Activated CD4-positive, alpha-beta T cell treated with anti-CD3 and anti-CD28 coated beads for 4 hours (primary cell): ENCODE data around the gene CORO2A.
A peak's percentile ranks its signal among the peaks of the same experiment; 100 is the strongest.

Experiments
- DNase-seq, 2 donors: peaks; one replicate each; pipeline ENCODE4 v3.0.0-alpha.2; 2020

CORO2A gene

GRCh38 chr9:98218562-98219363 lies 26.3 kb upstream of the CORO2A start:
- DNase-seq: no peak

- no peak for DNase-seq
Measured at GRCh38 chr9:98217255-98217654, 24.8 kb upstream of the CORO2A start.

- no peak for DNase-seq
Measured at GRCh38 chr9:98216391-98216790, 24.0 kb upstream of the CORO2A start.

- no peak for DNase-seq
Measured at GRCh38 chr9:98215821-98216220, 23.4 kb upstream of the CORO2A start.

DNA sequence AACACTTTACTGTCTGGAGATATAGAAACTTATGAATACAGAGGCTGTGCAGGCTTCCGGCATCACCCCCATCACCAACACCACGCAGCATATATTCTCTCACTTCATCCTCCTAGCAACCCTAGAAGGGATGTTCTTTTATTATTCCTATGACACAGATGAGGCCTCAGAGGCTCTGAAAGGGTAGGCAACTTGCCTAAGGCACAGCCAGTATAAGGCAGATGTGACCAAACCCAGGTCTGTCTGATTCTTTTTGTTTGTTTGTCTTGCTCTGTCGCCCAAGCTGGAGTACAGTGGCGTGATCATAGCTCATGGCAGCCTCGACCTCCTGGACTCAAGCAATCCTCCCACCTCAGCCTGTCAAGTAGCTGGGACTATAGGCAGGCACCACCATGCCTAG lies 22.8 kb upstream of the CORO2A start:
- no peak for DNase-seq

DNA sequence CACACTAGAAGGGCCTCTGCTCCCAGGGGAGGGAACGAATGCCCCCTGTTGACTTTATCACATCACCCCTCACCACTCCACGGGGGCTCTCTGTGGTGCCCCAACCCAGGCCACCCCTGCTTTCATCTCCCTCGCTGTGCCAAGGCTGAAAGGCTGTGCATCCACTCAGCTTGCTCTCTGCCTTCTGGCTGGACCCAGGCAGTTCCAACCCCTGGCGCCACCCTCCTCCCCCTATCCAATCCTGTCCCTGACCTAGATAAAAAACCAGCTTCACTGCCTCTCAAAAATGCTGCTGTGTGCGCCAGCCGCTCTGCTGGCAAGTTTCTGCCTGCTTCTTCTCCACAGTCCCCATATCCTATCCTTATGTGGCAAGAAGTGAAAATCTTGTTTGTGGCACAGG lies 22.4 kb upstream of the CORO2A start:
- DNase-seq: no peak

GRCh38 chr9:98211260-98211659 lies 18.8 kb upstream of the CORO2A start:
- no peak for DNase-seq

GRCh38 chr9:98210435-98210834 lies 18.0 kb upstream of the CORO2A start:
- no peak for DNase-seq

DNA sequence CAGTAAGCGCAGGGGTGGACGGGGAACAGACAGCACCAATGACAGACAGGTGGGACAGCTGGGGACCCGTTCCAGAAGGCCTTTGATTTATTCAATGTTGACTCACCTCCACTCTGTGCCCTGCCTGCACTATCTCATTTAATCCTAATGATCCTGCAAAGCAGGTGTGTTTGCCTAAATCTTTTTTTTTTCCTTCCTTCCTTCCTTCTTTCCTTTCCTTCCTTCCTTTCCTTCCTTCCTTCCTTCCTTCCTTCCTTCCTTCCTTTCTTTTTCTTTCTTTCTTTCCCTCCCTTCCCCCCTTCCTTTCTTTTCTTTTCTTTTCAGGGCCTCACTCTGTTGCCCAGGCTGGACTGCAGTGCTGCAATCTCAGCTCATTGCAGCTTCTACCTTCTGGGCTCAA lies 17.1 kb upstream of the CORO2A start:
- DNase-seq: no peak

DNA sequence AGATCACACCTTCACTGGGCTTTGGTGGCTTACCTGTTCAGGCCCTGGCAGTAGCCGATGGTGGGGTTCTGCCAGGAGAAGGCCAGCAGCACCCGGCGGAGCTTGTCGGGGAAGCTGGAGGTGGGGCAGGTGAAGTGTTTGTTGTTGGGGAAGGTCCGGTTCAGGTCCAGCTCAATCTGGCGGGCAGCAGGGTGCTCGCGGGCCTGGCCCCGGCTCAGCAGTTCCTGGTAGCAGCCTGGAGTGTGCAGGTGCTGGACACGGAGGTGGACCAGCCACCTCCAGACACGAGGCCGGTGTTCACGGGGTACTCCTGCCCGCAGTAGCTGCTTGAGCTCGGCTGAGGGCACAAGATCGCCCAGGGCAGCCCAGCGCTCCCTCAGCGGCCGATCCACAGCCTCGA lies 16.2 kb upstream of the CORO2A start:
- no peak for DNase-seq

- DNase-seq: no peak
Measured at GRCh38 chr9:98207606-98208005, 15.2 kb upstream of the CORO2A start.

DNA sequence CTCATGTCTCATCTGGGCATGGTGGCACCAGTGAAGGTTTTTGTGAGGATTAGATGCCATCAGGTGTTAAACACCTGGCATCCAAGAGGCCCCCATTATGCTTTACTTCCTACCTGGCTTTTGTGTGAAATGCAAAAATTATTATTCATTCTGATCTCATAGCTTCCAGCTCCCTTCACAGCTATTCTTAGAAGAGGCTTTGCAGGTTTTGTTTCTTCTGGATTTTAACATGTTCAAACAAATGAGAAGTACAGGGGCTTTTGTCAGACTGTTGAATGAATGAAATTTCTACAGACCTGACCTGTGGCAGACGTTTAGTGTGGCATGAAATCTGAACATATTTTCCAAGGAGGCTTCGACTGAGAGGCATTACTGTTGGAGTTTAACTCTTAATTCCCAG lies 14.3 kb upstream of the CORO2A start:
- no peak for DNase-seq

- no peak for DNase-seq
Measured at GRCh38 chr9:98204692-98205091, 12.3 kb upstream of the CORO2A start.

DNA sequence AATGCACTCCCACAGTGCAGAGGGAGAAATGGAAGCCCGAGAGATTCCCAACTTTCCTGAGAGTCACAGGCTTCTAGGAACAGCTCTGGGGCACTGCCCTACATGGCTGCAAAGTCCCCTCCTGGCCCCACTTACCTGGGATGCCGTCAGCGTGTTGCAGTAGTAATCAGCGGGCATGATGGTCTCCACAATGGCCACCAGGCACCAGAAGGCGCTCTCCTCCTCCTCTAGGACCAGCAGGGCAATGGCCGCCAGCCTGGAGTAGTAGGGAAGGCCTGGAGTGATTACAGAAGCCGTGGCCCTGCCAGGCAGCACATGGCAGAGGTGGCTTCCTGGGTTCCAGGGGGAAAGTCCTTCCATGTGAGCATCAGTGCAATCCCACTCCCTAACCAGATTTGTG lies 10.7 kb upstream of the CORO2A start:
- DNase-seq: no peak

DNA sequence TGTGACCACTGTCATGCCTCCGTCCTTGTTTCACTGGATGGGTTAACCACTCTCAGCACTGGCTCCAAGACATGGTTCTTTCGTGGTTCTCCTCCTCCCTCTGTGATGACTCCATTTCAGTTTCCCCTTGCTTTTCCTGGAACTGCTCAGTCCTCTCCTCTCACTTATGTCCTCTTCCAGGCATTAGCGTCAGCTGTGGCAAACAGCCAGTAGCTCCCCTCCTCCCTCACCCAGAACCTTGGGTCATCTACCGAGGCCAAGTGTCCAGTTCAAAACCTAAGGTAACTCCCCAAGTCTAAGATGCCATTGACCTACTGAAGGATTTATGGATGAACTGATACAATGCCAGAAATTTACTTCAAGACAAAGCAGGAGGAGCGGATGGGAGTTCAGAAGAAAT lies 9.8 kb upstream of the CORO2A start:
- DNase-seq: no peak

- DNase-seq: no peak
Measured at GRCh38 chr9:98201749-98202148, 9.3 kb upstream of the CORO2A start.

GRCh38 chr9:98201102-98201501 lies 8.7 kb upstream of the CORO2A start:
- no peak for DNase-seq

DNA sequence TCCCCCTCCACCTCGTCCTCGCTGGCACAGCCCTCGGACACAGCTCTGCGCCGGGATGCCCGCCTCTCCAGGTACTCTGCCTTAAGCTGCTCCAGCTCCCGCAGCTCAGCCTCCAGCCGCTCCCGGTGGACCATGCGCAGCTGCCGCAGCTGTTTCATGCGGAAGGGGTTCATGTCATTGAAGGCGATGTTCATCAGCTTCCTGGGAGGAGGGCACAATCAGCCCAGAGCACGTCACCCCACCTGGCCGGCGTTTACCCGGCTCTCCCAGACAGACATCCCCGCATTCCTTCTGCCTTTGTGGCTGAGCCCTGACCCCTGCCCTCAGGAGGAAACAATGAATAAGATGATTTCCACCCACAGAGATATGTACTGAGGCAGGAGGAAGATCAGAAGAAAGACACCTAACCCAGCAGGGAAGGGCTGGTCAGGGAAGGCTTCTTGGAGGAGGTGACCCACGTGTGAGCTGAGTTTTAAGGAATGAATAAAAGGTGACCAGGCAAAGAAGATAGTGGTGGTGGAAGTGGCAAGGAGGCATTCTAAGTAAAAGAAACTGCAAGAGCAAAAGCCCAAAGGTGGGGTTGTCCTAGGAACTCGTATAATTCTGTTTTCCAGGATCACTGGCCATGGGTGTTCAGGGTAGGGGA lies 7.1 kb upstream of the CORO2A start:
- no peak for DNase-seq

GRCh38 chr9:98195671-98196070 lies 3.2 kb upstream of the CORO2A start:
- DNase-seq: no peak

DNA sequence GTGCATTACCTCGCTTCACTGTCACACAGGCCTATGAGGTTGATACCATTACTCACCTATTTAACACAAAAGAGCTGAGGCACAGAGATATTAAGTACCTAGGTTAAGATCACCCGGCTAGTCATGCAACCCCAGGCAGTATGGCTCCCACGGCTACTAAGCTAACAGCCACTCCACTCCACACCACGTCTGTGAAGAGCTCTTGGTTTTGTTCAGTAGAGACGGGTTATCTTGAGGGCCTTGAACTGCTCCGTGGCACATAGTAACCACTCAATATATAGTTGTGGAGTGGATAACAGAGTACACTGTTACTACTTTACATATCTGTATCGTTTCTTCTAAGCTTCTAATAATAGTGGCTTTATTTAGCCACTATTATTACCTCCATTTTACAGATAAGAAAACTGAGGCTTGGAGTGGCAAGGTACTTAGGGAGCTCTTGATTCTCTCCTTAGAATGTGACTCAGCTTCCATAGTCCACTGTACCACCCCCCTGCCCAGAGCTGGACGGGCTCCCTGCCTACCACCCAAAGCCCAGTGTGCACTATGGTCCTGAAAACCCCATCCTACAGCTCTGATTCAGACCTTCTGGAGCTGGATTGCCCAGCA lies 1.0 kb upstream of the CORO2A start:
- DNase-seq: no peak

DNA sequence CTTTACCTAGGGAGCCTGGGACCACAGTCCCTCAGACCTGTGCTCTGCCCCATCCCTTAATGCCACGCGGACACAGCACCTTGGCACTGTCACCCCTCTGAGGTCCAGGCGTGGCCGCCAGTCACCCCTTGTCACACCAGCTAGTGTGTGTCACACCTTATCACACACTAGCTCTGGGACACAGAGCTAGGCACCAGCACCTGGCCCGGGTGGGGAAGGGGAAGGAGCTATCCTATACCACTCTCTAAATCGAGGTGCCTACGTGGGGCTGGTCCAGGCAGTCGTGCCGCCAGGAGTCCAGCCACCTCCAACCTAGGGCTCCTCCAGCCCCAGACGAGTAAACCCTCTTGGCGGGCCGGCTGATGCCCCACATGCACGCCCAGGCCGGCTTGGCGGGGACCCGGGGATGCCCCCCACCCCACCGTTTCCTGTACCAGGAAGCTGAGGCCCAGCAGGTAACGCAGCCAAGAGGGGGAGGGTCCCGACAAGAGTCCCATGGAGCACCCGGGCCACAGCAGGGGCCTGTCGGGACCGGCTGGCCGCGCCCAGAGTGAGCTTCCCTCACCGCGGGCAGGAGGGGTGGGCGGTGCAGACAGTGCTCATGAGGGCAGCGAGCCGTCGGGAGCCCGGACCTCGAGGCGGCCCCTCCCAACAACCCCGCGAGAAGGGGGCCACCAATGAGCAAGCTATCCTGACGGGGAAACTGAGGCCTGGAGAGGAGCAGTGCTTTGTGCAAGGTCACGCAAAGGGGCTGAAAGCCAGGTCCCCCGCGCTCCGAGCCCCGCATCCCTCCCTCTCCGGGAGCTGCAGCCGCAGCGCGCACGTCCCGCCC lies 550 bp downstream of the CORO2A start:
- peak; percentile 11 to 13 for DNase-seq

- no peak for DNase-seq
Measured at GRCh38 chr9:98191181-98191608, 1.2 kb downstream of the CORO2A start.

DNA sequence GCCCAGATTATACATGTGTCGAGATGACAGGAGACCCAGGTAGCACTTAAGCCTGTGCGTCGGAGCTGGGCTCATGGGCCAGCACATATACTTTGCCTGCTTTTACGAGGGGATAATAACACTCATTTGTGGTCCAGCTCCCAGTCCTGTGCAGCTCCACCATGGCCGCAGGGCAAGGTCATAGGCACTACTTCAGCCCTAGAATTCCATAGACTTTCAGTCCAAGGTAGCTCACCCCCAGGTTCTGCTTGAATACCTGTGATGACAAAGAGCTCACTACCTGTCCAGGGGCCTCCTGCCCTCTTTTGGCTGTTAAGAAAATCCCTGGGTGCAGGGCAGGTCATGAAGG lies 1.7 kb downstream of the CORO2A start:
- no peak for DNase-seq

- DNase-seq: no peak
Measured at GRCh38 chr9:98189412-98189811, 3.0 kb downstream of the CORO2A start.
